Spinal cord (tissue), 10 donors: Measurements from ENCODE around the gene MBOAT1. TPM values are rescaled to one million over a fixed set of nuclear protein-coding genes. Genes with fewer than 3 reads are reported as not detected.

ENCODE experiments used
- DNase-seq, 6 donors: peaks; one replicate each; pipeline versions ENCODE4 v3.0.0 to v3.0.0-alpha.2; 2013 to 2015; ENCODE audit warnings: low spot score in 6 of 6, low read depth in 4 of 6
- H3K27ac ChIP-seq: one replicate; pipeline ENCODE4 v1.5.1; 2013; ENCODE audit warnings: low read depth, low read length, control low read depth
- H3K27me3 ChIP-seq: one replicate; pipeline ENCODE4 v1.6.1; 2013; ENCODE audit warnings: low read length; ENCODE audit not compliant: control insufficient read depth, insufficient read depth
- H3K36me3 ChIP-seq: one replicate; pipeline ENCODE4 v1.6.1; 2013; ENCODE audit warnings: low read length; ENCODE audit not compliant: control insufficient read depth, insufficient read depth
- H3K4me1 ChIP-seq: one replicate; pipeline ENCODE4 v1.6.1; 2013; ENCODE audit warnings: low read length; ENCODE audit not compliant: control insufficient read depth, insufficient read depth
- H3K4me3 ChIP-seq: one replicate; pipeline ENCODE4 v1.5.1; 2013; ENCODE audit warnings: low read depth, low read length, control low read depth
- H3K9me3 ChIP-seq: one replicate; pipeline ENCODE4 v1.6.1; 2013; ENCODE audit warnings: low read length; ENCODE audit not compliant: control insufficient read depth, insufficient read depth
- WGBS: methylation state at CpG from one replicate; pipeline ENCODE4 v1.1.5; 2013; ENCODE audit warnings: missing lambda C conversion rate; ENCODE audit not compliant: insufficient coverage; 5-methylcytosine and 5-hydroxymethylcytosine counted together
- polyA plus RNA-seq, 2 donors: library from polyadenylated mRNA; unstranded; fragments of 120-200 nt; gene quantifications; one replicate each; pipeline ENCODE4 v1.2.1, GENCODE V29; 2013; ENCODE audit not compliant: insufficient read length in 2 of 2
- total RNA-seq, 2 donors: library from RNA; depleted of rRNA in 1 of 2; stranded (reverse); fragments of 120-200 nt in 1 of 2; fragments of >200 nt in 1 of 2; gene quantifications; one replicate each; pipeline versions ENCODE4 v1.2.3 to v1.2.4, GENCODE V29; 2013 to 2014
- donor health status: healthy.

The MBOAT1 gene
- total and polyA plus RNA-seq, 4 donors, result 2.5 to 18.5 (median 9.7) TPM

GRCh38 chr6:20115246-20115980 is 96.9 kb downstream of the MBOAT1 start:
- H3K4me1 ChIP-seq, result peaks cover 3% of the 10 kb centered on the region
- no peaks in the 10 kb centered on the region for H3K9me3 ChIP-seq
- WGBS, result no CpG with 5 or more reads among the region's 9 CpGs
- no peaks in the 10 kb centered on the region for H3K36me3 ChIP-seq
- no peak overlapping the region for H3K4me3 ChIP-seq
- no peak overlapping the region for H3K27ac ChIP-seq
- H3K27me3 ChIP-seq, result no peaks in the 10 kb centered on the region
- peak in 1 of 6 donors; percentile 7 for DNase-seq

- no peaks in the 10 kb centered on the region for H3K36me3 ChIP-seq
- no peak for DNase-seq
- no peaks in the 10 kb centered on the region for H3K9me3 ChIP-seq
- H3K27me3 ChIP-seq, result no peaks in the 10 kb centered on the region
- peaks cover 3% of the 10 kb centered on the region for H3K4me1 ChIP-seq
- no peak overlapping the region for H3K4me3 ChIP-seq
- no CpG with 5 or more reads among the region's 2 CpGs for WGBS
- H3K27ac ChIP-seq, result no peak overlapping the region
These were observed 98.5 kb downstream of the MBOAT1 start for GRCh38 chr6:20113649-20114224.

GRCh38 chr6:20112841-20113240 is 99.4 kb downstream of the MBOAT1 start:
- 96% methylated on average over 5 of the region's 5 CpGs for WGBS
- H3K4me1 ChIP-seq, result peaks cover 3% of the 10 kb centered on the region
- no peaks in the 10 kb centered on the region for H3K27me3 ChIP-seq
- no peaks in the 10 kb centered on the region for H3K36me3 ChIP-seq
- DNase-seq, result no peak
- no peak overlapping the region for H3K4me3 ChIP-seq
- H3K9me3 ChIP-seq, result no peaks in the 10 kb centered on the region
- H3K27ac ChIP-seq, result no peak overlapping the region

DNA sequence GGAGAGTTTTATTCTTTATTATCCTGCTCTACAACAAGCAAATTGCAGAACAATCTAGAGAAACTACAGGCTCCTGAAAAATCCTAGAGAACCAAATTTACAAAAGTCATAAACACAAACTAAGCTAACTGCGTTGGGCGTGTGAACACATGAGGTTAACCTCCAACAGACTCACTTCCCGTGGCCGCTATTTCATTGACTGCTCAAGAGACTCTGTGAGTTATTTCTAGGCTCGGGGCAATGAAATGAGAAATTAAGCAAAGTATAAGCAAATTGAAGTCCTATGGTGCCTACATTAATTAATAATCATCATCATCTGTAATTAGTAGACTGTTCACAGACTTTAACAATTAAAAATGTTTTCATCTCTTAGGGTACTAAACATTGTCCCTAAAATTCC is 100.0 kb downstream of the MBOAT1 start:
- no peak overlapping the region for H3K4me3 ChIP-seq
- WGBS, result no CpG with 5 or more reads among the region's 5 CpGs
- peaks cover 3% of the 10 kb centered on the region for H3K4me1 ChIP-seq

GRCh38 chr6:20110478-20110877 is 101.8 kb downstream of the MBOAT1 start:
- Histone ChIP-seq H3K4me1 (no peaks in the 10 kb centered on the region), H3K36me3 (no peaks in the 10 kb centered on the region), H3K4me3 (no peak overlapping the region), H3K9me3 (no peaks in the 10 kb centered on the region), H3K27me3 (no peaks in the 10 kb centered on the region), H3K27ac (no peak overlapping the region)
- no peak for DNase-seq

More for the DNA sequence above, 100.0 kb downstream of the MBOAT1 start:
- Histone ChIP-seq H3K36me3 (no peaks in the 10 kb centered on the region), H3K27ac (no peak overlapping the region), H3K9me3 (no peaks in the 10 kb centered on the region), H3K27me3 (no peaks in the 10 kb centered on the region)
- no peak for DNase-seq

GRCh38 chr6:20109526-20109925 is 102.7 kb downstream of the MBOAT1 start:
- Histone ChIP-seq H3K9me3 (no peaks in the 10 kb centered on the region), H3K4me1 (no peaks in the 10 kb centered on the region), H3K27me3 (no peaks in the 10 kb centered on the region), H3K36me3 (no peaks in the 10 kb centered on the region), H3K27ac (no peak overlapping the region), H3K4me3 (no peak overlapping the region)
- no peak for DNase-seq
- WGBS, result 83% methylated on average over 4 of the region's 6 CpGs

GRCh38 chr6:20105838-20106237 is 106.4 kb downstream of the MBOAT1 start:
- WGBS, result 80% methylated on average over 1 of the region's 4 CpGs
- Histone ChIP-seq H3K27me3 (no peaks in the 10 kb centered on the region), H3K4me1 (no peaks in the 10 kb centered on the region), H3K27ac (no peak overlapping the region), H3K9me3 (no peaks in the 10 kb centered on the region), H3K4me3 (no peak overlapping the region), H3K36me3 (no peaks in the 10 kb centered on the region)
- no peak for DNase-seq

- Histone ChIP-seq H3K27ac (no peak overlapping the region), H3K36me3 (no peaks in the 10 kb centered on the region), H3K27me3 (no peaks in the 10 kb centered on the region), H3K4me3 (no peak overlapping the region), H3K9me3 (no peaks in the 10 kb centered on the region), H3K4me1 (no peaks in the 10 kb centered on the region)
- 100% methylated on average over 1 of the region's 2 CpGs for WGBS
- no peak for DNase-seq
These were observed 107.6 kb downstream of the MBOAT1 start for GRCh38 chr6:20104696-20105095.

GRCh38 chr6:20102397-20103073 is 109.7 kb downstream of the MBOAT1 start:
- 100% methylated on average over 1 of the region's 8 CpGs for WGBS
- H3K36me3 ChIP-seq, result no peaks in the 10 kb centered on the region
- no peak overlapping the region for H3K4me3 ChIP-seq
- H3K27ac ChIP-seq, result no peak overlapping the region
- DNase-seq, result no peak
- H3K27me3 ChIP-seq, result no peaks in the 10 kb centered on the region
- no peaks in the 10 kb centered on the region for H3K4me1 ChIP-seq
- H3K9me3 ChIP-seq, result no peaks in the 10 kb centered on the region

- peak in 2 of 6 donors; percentile 29 to 59 for DNase-seq
- Histone ChIP-seq H3K36me3 (no peaks in the 10 kb centered on the region), H3K27ac (no peak overlapping the region), H3K9me3 (no peaks in the 10 kb centered on the region), H3K27me3 (no peaks in the 10 kb centered on the region), H3K4me1 (no peaks in the 10 kb centered on the region), H3K4me3 (no peak overlapping the region)
- WGBS, result 57% methylated on average over 1 of the region's 5 CpGs
These were observed 113.1 kb downstream of the MBOAT1 start for GRCh38 chr6:20099156-20099555.
